HepG2 (cell line): ENCODE measurements around the gene CEBPE. TPM values are rescaled to one million over a fixed set of nuclear protein-coding genes. Genes with fewer than 3 reads are reported as not detected.

Experiments
- ATAC-seq: fragments of 200-7000 bp; cut with Tn5 transposase; 3 replicates; pipeline ENCODE4 v1.9.1; 2020; ENCODE audit warnings: mild to moderate bottlenecking, moderate library complexity
- BruUV-seq: library from RNA; stranded (reverse); fragments of 400-500 nt; replicated peaks from 2 replicates; lab custom pipeline; 2021; lab: Mats Ljungman, UMichigan
- CTCF ChIA-PET: fragments of 300-600 bp; formaldehyde crosslinking; extraction: SDS; loops from one replicate; lab custom pipeline; 2021; ENCODE audit warnings: low total read pairs, inconsistent platforms, low intra/inter-chr PET ratio; lab: Yijun Ruan, JAX
- POLR2A ChIA-PET: fragments of 350-600 bp; sonication (Branson Sonifier 250); formaldehyde crosslinking; loops from one replicate; lab custom pipeline; 2020; ENCODE audit warnings: antibody characterized with exemption, inconsistent platforms; lab: Yijun Ruan, JAX
- DNase-seq: peaks from one replicate; pipeline ENCODE4 v3.0.0-alpha.2; 2015; ENCODE audit warnings: low spot score
- FAIRE-seq: peaks from 3 replicates; lab custom pipeline; 2011; peaks lifted over from hg19 to GRCh38; lab: Jason Lieb, UNC
- H2AFZ ChIP-seq: one replicate; pipeline ENCODE4 v1.6.1; 2011; ENCODE audit warnings: low read length, inconsistent platforms
- H3K27ac ChIP-seq: fragments of 300-600 bp; 3 replicates; pipeline ENCODE4 v1.8.0; 2011; ENCODE audit warnings: mixed run types, mild to moderate bottlenecking, mixed read lengths, low read length, inconsistent platforms; ENCODE audit not compliant: insufficient read depth; ENCODE audit errors: extremely low read length
- H3K27me3 ChIP-seq, 2 experiments: fragments of 200-600 bp in 1 of 2; 2 replicates in 1 of 2; 3 replicates in 1 of 2; pipeline versions ENCODE4 v1.6.0 to v1.8.0; 2011; ENCODE audit warnings: low read length in 2 of 2, mild to moderate bottlenecking in 2 of 2, moderate library complexity in 2 of 2, inconsistent platforms in 1 of 2; ENCODE audit not compliant: insufficient read depth in 2 of 2, control insufficient read depth in 1 of 2
- H3K36me3 ChIP-seq, 2 experiments: fragments of 200-600 bp in 1 of 2; replicated peaks in 1 of 2; 2 replicates in 1 of 2; 3 replicates in 1 of 2; pipeline versions ENCODE4 v1.5.1 to v1.8.0; 2011; ENCODE audit warnings: low read length in 2 of 2, inconsistent platforms in 1 of 2; ENCODE audit not compliant: insufficient read depth in 2 of 2, control insufficient read depth in 1 of 2
- H3K4me1 ChIP-seq: 2 replicates; pipeline ENCODE4 v1.5.1; 2012; ENCODE audit warnings: low read length, inconsistent platforms; ENCODE audit not compliant: insufficient read depth
- H3K4me2 ChIP-seq: 2 replicates; pipeline ENCODE4 v1.6.0; 2011; ENCODE audit warnings: low read depth, low read length, inconsistent platforms
- H3K4me3 ChIP-seq, 3 experiments: fragments of 200-600 bp in 1 of 3; sonication (generic), shearing (Covaris generic) in 1 of 3; replicated peaks in 1 of 3; 2 replicates each; pipeline ENCODE4 v1.5.1; 2011 to 2016; ENCODE audit warnings: low read length in 3 of 3, inconsistent platforms in 2 of 3, low read depth in 2 of 3, mild to moderate bottlenecking in 2 of 3, control low read depth in 1 of 3, mixed read lengths in 1 of 3; ENCODE audit not compliant: insufficient read depth in 1 of 3
- H3K79me2 ChIP-seq: one replicate; pipeline ENCODE4 v1.6.1; 2011; ENCODE audit warnings: low read length, inconsistent platforms; ENCODE audit not compliant: insufficient read depth
- H3K9ac ChIP-seq: 2 replicates; pipeline ENCODE4 v1.6.0; 2011; ENCODE audit warnings: mild to moderate bottlenecking, low read depth, low read length, inconsistent platforms; ENCODE audit not compliant: insufficient read depth
- H3K9me3 ChIP-seq: 2 replicates; pipeline ENCODE4 v1.5.1; 2012; ENCODE audit warnings: mild to moderate bottlenecking, low read length
- H4K20me1 ChIP-seq: 2 replicates; pipeline ENCODE4 v1.6.0; 2011; ENCODE audit warnings: inconsistent platforms, mild to moderate bottlenecking, low read length, moderate library complexity; ENCODE audit not compliant: insufficient read depth
- CHD2 ChIP-seq: IDR thresholded peaks from 2 replicates; pipeline ENCODE4 v1.6.1; 2011; ENCODE audit warnings: low read depth, low read length, improper control_type of control experiment
- CREB1 ChIP-seq, 2 experiments: fragments of 450-650 bp in 1 of 2; IDR thresholded peaks; 2 replicates each; pipeline ENCODE4 v1.6.1; 2016 to 2017; ENCODE audit warnings: control low read depth in 1 of 2, mild to moderate bottlenecking in 1 of 2, missing compliant biosample characterization in 1 of 2, missing genetic modification characterization in 1 of 2
- KLF11 ChIP-seq: IDR thresholded peaks from 2 replicates; pipeline ENCODE4 v1.6.1; 2016; ENCODE audit warnings: missing compliant biosample characterization
- MAFK ChIP-seq, 2 experiments: IDR thresholded peaks in 1 of 2; conservative IDR thresholded peaks in 1 of 2; 2 replicates each; pipeline ENCODE4 v1.6.1; 2011; ENCODE audit warnings: improper control_type of control experiment in 2 of 2, low read length in 2 of 2
- ZBTB7B ChIP-seq: sonication (generic); formaldehyde crosslinking; IDR thresholded peaks from 2 replicates; pipeline ENCODE4 v1.4.0; 2020; ENCODE audit warnings: missing genetic modification reagents
- ZNF569 ChIP-seq: sonication (generic); formaldehyde crosslinking; IDR thresholded peaks from 2 replicates; pipeline ENCODE4 v1.5.0; 2020; ENCODE audit warnings: mild to moderate bottlenecking, missing genetic modification reagents, moderate library complexity, borderline replicate concordance
- WGBS: methylation state at CpG from one replicate; pipeline ENCODE4 v1.1.6; 2017; ENCODE audit warnings: low lambda C conversion rate; 5-methylcytosine and 5-hydroxymethylcytosine counted together
- in situ Hi-C: cut with HindIII; loops from 2 replicates; pipeline ENCODE4 v1.10.0; 2017; ENCODE audit warnings: low pct_unique_long_range_greater_than_20kb; ENCODE audit not compliant: extremely low pct_ligation_motif_present
- intact Hi-C: fragments of 100-400 bp; cut with micrococcal nuclease; formaldehyde crosslinking; loops from one replicate; pipeline ENCODE4 v1.10.0; 2022; ENCODE audit not compliant: unreplicated experiment
- polyA plus RNA-seq, 8 experiments: library from polyadenylated mRNA; depleted of rRNA in 3 of 8; stranded (reverse) in 7 of 8; unstranded in 1 of 8; fragments of >200 nt; fragmentation: Illumina TruSeq in 4 of 8; extraction: Trizol in 4 of 8; gene quantifications; 2 replicates each; pipeline versions ENCODE4 v1.2.1 to v1.2.3, GENCODE V29; 2011 to 2016; ENCODE audit warnings: low read depth in 4 of 8, missing spikeins in 1 of 8, mixed read lengths in 1 of 8; ENCODE audit not compliant: insufficient read depth in 1 of 8
- total RNA-seq, 5 experiments: library from RNA; depleted of rRNA; stranded (reverse); fragments of >200 nt; fragmentation: Illumina TruSeq; extraction: Trizol; gene quantifications; 2 replicates each; pipeline ENCODE4 v1.2.3, GENCODE V29; 2016; ENCODE audit warnings: low read depth in 1 of 5
- TF ChIP-seq, protein P1 (sequence below): sonication (generic); formaldehyde crosslinking; conservative IDR thresholded peaks from 2 replicates; pipeline ENCODE4 v1.8.1; 2023; ENCODE audit warnings: missing genetic modification reagents

Gene CEBPE
- total and polyA plus RNA-seq, 2 of the 13 experiments (the other 11 are each of a cell fraction or from before 2014, with no cell fraction given), result 0.09 to 0.11 TPM

DNA sequence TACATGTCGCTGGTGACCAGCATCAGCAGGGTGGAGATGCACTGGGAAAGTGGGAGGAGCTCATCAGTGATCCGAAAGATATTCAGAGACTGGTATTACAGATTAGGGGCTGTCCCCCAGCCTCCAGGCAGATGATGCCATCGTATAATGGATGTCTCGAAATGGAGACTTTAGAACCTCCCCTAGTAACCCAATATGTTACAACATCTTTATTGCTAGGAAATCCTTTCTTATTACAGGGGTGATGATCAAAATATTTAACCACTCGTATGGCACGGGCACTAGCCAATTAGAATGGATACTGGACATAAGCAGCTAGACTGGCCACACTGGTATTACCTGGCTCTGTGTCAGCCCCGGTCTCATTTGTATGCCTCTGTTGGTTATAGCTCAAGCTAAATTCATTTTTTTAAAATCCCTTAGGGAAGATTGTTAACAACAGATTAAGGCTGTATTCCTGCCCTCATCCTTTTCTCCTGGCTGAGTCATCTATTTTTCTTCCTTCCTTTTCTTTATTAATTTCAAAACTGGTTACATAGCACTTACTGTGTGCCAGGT lies 10.8 kb upstream of the CEBPE start:
- POLR2A ChIA-PET, result interaction anchor here (1.5 kb wide), 1 partner anchor 35 kb away, joined by 4 read pairs; the partner anchor contains the start of genes ACIN1 and C14orf119
- Histone ChIP-seq H3K9me3 (no peaks in the 10 kb centered on the region), H3K4me2 (no peak overlapping the region), H4K20me1 (no peaks in the 10 kb centered on the region), H2AFZ (no peak overlapping the region)
- ATAC-seq (no peak), DNase-seq (no peak)
- WGBS, result 8% methylated on average over 7 of the region's 7 CpGs
- in situ Hi-C loops, result no loop called here
- TF ChIP-seq KLF11 (CRISPR knock-in tag), result no peak
- TF ChIP-seq MAFK (conservative IDR thresholded peaks at IDR 0.05 in 1 of 2, IDR thresholded peaks at IDR 0.05 in 1 of 2; ENCODE audit: low read length in 2 of 2), result 0 out of 4 replicates have a peak, but pooled peaks of 1 of the 2 experiments have one; percentile 8
- TF ChIP-seq, all 625 proteins: peak for 1
- FAIRE-seq, result no peak
- Histone ChIP-seq H3K27ac (no peak overlapping the region), H3K27me3 (peaks cover 26 to 67% of the 10 kb centered on the region in 2 experiments), H3K79me2 (no peaks in the 10 kb centered on the region), H3K4me3 (no peak overlapping the region), H3K4me1 (no peaks in the 10 kb centered on the region), H3K9ac (no peak overlapping the region), H3K36me3 (no peaks in the 10 kb centered on the region)
- intact Hi-C loops, result no loop called here
- CTCF ChIA-PET, result interaction anchor here (1.0 kb wide), 1 partner anchor 9 kb away, joined by 3 read pairs; no protein-coding TSS in a partner anchor
- BruUV-seq, result no TSS peak

DNA sequence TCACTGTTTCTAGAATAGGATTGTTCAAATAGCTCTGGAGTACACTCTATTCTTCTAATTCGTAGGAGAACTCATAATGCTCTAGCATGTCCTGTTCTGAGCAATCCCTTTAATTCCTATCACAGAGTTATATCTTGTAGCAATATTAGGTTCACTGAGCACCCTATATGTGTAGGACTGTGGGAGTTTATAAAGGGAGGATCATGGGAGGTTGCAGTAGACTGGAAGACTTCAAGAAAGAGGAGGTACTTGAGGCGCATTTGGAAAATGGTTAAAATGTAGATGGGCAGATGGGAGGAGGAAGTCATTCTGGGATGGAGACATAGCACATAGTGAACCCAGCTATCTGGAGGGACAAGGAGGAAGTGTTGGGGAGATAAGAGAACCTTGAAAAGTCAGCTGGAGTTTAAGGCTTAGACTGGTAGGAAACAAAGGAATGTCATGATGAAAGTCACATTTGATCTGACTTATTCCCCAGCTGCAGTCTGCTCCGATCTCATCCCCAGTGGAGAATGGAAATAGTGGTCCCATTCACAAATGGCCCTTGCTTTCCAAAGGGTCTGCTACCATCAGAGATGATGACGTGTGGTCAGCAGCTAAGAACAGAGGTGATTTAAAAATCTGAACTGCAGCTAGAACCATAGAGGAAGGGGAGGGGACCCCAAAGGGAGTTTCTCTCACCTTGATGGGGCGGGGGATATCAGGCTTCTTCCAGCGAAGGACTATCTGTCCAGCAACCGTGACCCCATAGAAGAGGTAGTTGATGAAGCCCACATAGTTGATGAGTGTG lies 10.1 kb upstream of the CEBPE start:
- no peak for DNase-seq
- Histone ChIP-seq H2AFZ (no peak overlapping the region), H3K79me2 (no peaks in the 10 kb centered on the region), H3K9me3 (no peaks in the 10 kb centered on the region), H3K27ac (no peak overlapping the region), H3K27me3 (peaks cover 31 to 74% of the 10 kb centered on the region in 2 experiments), H4K20me1 (no peaks in the 10 kb centered on the region), H3K4me2 (no peak overlapping the region), H3K36me3 (no peaks in the 10 kb centered on the region), H3K4me3 (no peak overlapping the region), H3K4me1 (no peaks in the 10 kb centered on the region), H3K9ac (no peak overlapping the region)
- no TSS peak for BruUV-seq
- ATAC-seq, result no peak
- TF ChIP-seq, protein P1, sequence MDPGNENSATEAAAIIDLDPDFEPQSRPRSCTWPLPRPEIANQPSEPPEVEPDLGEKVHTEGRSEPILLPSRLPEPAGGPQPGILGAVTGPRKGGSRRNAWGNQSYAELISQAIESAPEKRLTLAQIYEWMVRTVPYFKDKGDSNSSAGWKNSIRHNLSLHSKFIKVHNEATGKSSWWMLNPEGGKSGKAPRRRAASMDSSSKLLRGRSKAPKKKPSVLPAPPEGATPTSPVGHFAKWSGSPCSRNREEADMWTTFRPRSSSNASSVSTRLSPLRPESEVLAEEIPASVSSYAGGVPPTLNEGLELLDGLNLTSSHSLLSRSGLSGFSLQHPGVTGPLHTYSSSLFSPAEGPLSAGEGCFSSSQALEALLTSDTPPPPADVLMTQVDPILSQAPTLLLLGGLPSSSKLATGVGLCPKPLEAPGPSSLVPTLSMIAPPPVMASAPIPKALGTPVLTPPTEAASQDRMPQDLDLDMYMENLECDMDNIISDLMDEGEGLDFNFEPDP (CRISPR knock-in tag), result no peak
- TF ChIP-seq CREB1 (IDR thresholded peaks at IDR 0.05), result peak; percentile 35
- TF ChIP-seq CREB1 (CRISPR knock-in tag; IDR thresholded peaks at IDR 0.05), result no peak
- TF ChIP-seq CHD2, result no peak
- TF ChIP-seq ZBTB7B (CRISPR knock-in tag), result no peak
- no peak for TF ChIP-seq ZNF569 (CRISPR knock-in tag)
- ChIA-PET CTCF (interaction anchor here (1.0 kb wide), 1 partner anchor 8 kb away, joined by 3 read pairs; no protein-coding TSS in a partner anchor), POLR2A (interaction anchor here (1.5 kb wide), 1 partner anchor 34 kb away, joined by 4 read pairs; the partner anchor contains the start of genes ACIN1 and C14orf119)
- in situ Hi-C loops, result no loop called here
- WGBS, result 6% methylated on average over 7 of the region's 7 CpGs
- intact Hi-C loops, result no loop called here
- FAIRE-seq, result peak; percentile 51
